Upper lobe of left lung (tissue), 4 donors: Measurements from ENCODE around the gene WNT9B.

ENCODE experiments used
- CTCF ChIP-seq, 6 experiments: fragments of 450-650 bp in 4 of 6; fragments of 200-600 bp in 2 of 6; sonication (generic) in 2 of 6; IDR thresholded peaks; one replicate each; pipeline ENCODE4 v1.5.1; 2016 to 2019; ENCODE audit warnings: antibody characterized with exemption in 6 of 6
- EP300 ChIP-seq, 4 donors: sonication (generic); formaldehyde crosslinking; IDR thresholded peaks; one replicate each; pipeline ENCODE4 v1.5.1; 2017; ENCODE audit warnings: antibody characterized with exemption in 4 of 4, control low read depth in 2 of 4
- POLR2A ChIP-seq, 4 donors: fragments of 450-650 bp; IDR thresholded peaks; one replicate each; pipeline ENCODE4 v1.5.1; 2016 to 2017; ENCODE audit warnings: antibody characterized with exemption in 4 of 4, mild to moderate bottlenecking in 2 of 4

- TF ChIP-seq POLR2A (IDR thresholded peaks at IDR 0.05): no peak
- no peak for TF ChIP-seq CTCF (IDR thresholded peaks at IDR 0.05)
- no peak for TF ChIP-seq EP300 (IDR thresholded peaks at IDR 0.05)
Measured at GRCh38 chr17:46889519-46889918, 38.1 kb downstream of the WNT9B start.
